CD4-positive, alpha-beta T cell treated with Interleukin-17A for 1 hour (primary cell): Measurements from ENCODE around the gene LRSAM1.

Experiments
- DNase-seq: peaks from one replicate; pipeline ENCODE4 v3.0.0-alpha.2; 2020

Gene LRSAM1

GRCh38 chr9:127519301-127520166 lies 68.2 kb downstream of the LRSAM1 start:
- DNase-seq, result peak; percentile 31

GRCh38 chr9:127520941-127521918 lies 69.9 kb downstream of the LRSAM1 start:
- DNase-seq, result no peak

GRCh38 chr9:127521919-127522304 lies 70.6 kb downstream of the LRSAM1 start:
- DNase-seq, result no peak

- no peak for DNase-seq
Observed at GRCh38 chr9:127522727-127523126, 71.4 kb downstream of the LRSAM1 start.

GRCh38 chr9:127523312-127523851 lies 72.1 kb downstream of the LRSAM1 start:
- DNase-seq, result peak; percentile 20

GRCh38 chr9:127524373-127524772 lies 73.1 kb downstream of the LRSAM1 start:
- no peak for DNase-seq

GRCh38 chr9:127525401-127526188 lies 74.3 kb downstream of the LRSAM1 start:
- peak; percentile 54 for DNase-seq

GRCh38 chr9:127526655-127527559 lies 75.6 kb downstream of the LRSAM1 start:
- DNase-seq, result no peak

- DNase-seq, result no peak
Observed at GRCh38 chr9:127527560-127528268, 76.4 kb downstream of the LRSAM1 start.

- no peak for DNase-seq
Observed at GRCh38 chr9:127528422-127529251, 77.3 kb downstream of the LRSAM1 start.

GRCh38 chr9:127529671-127530070 lies 78.4 kb downstream of the LRSAM1 start:
- DNase-seq, result no peak

- no peak for DNase-seq
Observed at GRCh38 chr9:127530206-127530941, 79.1 kb downstream of the LRSAM1 start.

- DNase-seq, result no peak
Observed at GRCh38 chr9:127531676-127532075, 80.4 kb downstream of the LRSAM1 start.

GRCh38 chr9:127534250-127534906 lies 83.1 kb downstream of the LRSAM1 start:
- no peak for DNase-seq

- no peak for DNase-seq
Observed at GRCh38 chr9:127534931-127535330, 83.6 kb downstream of the LRSAM1 start.

GRCh38 chr9:127535396-127535795 lies 84.1 kb downstream of the LRSAM1 start:
- DNase-seq, result no peak

GRCh38 chr9:127535834-127536233 lies 84.5 kb downstream of the LRSAM1 start:
- DNase-seq, result no peak

GRCh38 chr9:127536499-127536898 lies 85.2 kb downstream of the LRSAM1 start:
- no peak for DNase-seq
